ENCODE results near the gene ANXA11.

GRCh38 chr10:80171248-80171660 is 34.1 kb downstream of the ANXA11 start:
- no peak for TF ChIP-seq EZH2 (IDR thresholded peaks at IDR 0.05; ENCODE audit: borderline replicate concordance)
- TF ChIP-seq CTCF (IDR thresholded peaks at IDR 0.05; ENCODE audit: poor library complexity), result no peak

Measured in hepatocyte (in vitro differentiated cells).